ENCODE results near the gene OCA2. TPM values are rescaled to one million over a fixed set of nuclear protein-coding genes. Genes with fewer than 3 reads are reported as not detected.

Gene OCA2
- total and polyA plus RNA-seq, 2 experiments from 2014 or later: 0.49 to 0.63 TPM

DNA sequence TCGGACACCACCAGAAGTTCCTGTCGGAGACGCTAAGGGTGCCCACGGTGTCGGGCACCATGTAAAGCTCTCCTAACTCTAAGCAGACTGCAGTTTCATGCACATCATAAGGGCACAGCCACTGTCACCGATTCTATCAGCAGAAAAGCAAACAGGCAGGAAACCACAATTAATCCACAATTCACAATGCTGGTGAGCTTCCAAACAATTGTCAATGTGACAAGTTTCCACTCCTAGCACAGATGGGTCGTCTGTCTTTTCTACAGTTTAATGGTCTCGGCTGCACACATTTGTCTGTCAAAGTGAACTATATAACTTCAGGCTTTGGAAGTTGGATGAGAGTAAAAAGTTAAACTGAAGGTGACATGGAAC, 8.8 kb upstream of the OCA2 start:
- Histone ChIP-seq H3K4me3 (no peak overlapping the region), H3K9me3 (ENCODE audit: low read depth) (no peaks in the 10 kb centered on the region), H3K36me3 (peaks cover 13% of the 10 kb centered on the region), H3K27ac (no peak overlapping the region), H3K4me1 (ENCODE audit: low read depth) (no peaks in the 10 kb centered on the region), H3K27me3 (peaks cover 28% of the 10 kb centered on the region)
- TF ChIP-seq, protein P1, sequence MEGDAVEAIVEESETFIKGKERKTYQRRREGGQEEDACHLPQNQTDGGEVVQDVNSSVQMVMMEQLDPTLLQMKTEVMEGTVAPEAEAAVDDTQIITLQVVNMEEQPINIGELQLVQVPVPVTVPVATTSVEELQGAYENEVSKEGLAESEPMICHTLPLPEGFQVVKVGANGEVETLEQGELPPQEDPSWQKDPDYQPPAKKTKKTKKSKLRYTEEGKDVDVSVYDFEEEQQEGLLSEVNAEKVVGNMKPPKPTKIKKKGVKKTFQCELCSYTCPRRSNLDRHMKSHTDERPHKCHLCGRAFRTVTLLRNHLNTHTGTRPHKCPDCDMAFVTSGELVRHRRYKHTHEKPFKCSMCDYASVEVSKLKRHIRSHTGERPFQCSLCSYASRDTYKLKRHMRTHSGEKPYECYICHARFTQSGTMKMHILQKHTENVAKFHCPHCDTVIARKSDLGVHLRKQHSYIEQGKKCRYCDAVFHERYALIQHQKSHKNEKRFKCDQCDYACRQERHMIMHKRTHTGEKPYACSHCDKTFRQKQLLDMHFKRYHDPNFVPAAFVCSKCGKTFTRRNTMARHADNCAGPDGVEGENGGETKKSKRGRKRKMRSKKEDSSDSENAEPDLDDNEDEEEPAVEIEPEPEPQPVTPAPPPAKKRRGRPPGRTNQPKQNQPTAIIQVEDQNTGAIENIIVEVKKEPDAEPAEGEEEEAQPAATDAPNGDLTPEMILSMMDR (IDR thresholded peaks at IDR 0.05; ENCODE audit: low read depth, low read length): no peak
- DNase-seq (ENCODE audit: low read depth in 1 of 2, low spot score in 1 of 2): no peak

DNA sequence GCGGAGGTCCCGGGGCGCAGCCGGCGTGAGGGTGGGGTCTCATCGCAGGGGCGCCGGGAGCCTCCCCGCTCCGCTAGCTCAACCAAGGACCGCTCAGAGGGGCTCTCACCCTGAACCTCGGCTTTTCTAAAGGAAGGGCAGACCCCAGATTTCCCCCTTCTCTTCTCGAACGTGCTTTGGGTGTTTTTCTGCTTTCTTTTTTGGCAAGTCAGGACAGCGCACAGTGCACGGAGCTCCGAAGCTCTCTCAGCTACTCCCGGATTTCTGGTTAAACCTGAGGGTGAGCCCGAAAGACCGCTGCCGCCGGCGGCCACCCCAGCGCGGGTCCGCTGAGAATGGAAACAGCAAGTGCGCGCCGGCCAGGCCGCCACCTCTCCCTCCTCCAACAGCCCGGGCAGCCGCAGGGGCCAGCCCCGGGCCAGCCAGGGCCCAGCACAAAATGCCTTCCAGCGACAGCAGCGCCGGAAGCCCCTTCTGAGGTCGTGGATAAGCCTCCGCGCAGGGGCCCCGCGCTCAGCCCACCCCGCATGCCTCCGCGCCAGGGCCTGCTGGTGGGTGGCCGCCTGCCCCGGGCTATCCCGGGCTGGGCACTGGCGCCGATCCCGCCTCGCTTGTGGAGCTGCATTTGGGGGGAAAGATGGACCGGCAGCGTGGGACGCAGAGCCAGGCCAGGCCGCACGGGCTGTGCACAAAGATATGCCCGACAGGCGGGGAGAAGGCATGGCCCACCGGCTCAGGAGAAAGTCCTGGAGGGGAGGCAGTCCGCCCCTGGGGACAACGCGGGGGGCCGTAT, 8.2 kb upstream of the OCA2 start:
- Histone ChIP-seq H3K27me3 (peaks cover 28% of the 10 kb centered on the region), H3K36me3 (peaks cover 9% of the 10 kb centered on the region), H3K27ac (no peak overlapping the region), H3K9me3 (ENCODE audit: low read depth) (no peaks in the 10 kb centered on the region), H3K4me1 (ENCODE audit: low read depth) (no peaks in the 10 kb centered on the region), H3K4me3 (peak overlapping the region; percentile 25)
- TF ChIP-seq, protein P1 (IDR thresholded peaks at IDR 0.05; ENCODE audit: low read depth, low read length): no peak
- DNase-seq (ENCODE audit: low read depth in 1 of 2, low spot score in 1 of 2): peak; percentile 40 to 50

DNA sequence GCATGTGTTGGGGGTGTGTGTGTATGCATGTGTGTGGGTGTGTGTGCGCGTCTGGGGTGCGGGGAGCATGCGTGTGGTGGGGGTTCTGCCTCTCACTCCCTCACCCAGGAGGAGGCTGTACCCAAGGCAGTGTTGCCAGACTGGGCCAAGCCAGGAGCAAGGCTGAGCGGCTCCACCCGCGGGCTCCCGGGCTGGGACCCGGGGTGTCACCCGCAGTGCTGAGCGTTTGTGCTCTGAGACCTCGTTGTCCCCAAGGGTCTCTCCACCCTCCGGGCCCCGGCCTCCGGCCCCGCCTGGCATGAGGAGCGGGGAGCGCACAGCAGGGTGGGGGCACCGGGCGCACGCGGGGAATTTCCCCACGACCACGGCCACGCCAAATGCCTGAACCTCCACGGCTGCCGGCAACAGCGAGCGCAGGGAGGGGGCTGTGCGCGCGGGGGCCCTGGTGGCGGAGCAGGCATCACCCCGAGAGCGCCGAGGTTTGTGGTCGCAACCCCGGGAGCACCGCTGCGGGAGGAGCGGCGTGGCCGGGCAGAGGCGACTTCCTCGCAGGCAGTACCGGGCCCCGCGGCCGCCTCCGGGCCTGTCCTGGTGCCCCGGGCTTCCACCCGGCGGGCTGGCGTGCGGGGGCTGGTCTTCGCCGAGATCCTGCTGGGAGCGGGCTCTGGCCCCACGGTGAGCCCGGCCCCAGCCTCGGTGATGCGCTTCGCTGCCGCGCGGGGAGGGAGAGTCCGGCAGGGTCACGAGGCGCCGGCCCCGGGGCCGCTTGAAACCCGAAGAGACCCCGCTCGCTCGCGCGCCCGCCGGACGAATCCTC, 7.4 kb upstream of the OCA2 start:
- TF ChIP-seq, protein P1 (IDR thresholded peaks at IDR 0.05; ENCODE audit: low read depth, low read length): no peak
- no peak overlapping the region for H3K27ac ChIP-seq
- H3K36me3 ChIP-seq: peaks cover 2% of the 10 kb centered on the region
- no peaks in the 10 kb centered on the region for H3K9me3 ChIP-seq (ENCODE audit: low read depth)
- peak; percentile 21 to 43 for DNase-seq (ENCODE audit: low read depth in 1 of 2, low spot score in 1 of 2)
- H3K4me1 ChIP-seq (ENCODE audit: low read depth): no peaks in the 10 kb centered on the region
- H3K4me3 ChIP-seq: peak overlapping the region; percentile 25
- peaks cover 30% of the 10 kb centered on the region for H3K27me3 ChIP-seq

DNA sequence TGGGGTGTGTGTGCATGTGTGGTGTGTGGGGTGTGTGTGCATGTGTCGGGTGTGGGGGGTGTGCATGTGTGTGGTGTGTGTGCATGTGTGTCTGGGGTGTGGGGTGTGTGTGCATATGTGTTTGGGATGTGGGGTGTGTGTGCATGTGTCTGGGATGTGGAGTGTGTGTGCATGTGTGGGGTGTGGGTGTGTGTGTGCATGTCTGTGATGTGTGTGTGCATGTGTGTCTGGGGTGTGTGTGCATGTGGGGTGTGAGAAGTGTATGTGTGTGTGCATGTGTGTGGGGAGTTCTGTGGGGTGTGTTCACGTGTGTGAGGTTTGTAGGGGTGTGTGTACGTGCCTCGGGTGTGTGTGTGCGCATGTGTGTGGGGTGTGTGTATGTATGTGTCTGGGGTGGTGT, 6.7 kb upstream of the OCA2 start:
- no peaks in the 10 kb centered on the region for H3K4me1 ChIP-seq (ENCODE audit: low read depth)
- no peak overlapping the region for H3K4me3 ChIP-seq
- no peaks in the 10 kb centered on the region for H3K9me3 ChIP-seq (ENCODE audit: low read depth)
- no peak overlapping the region for H3K27ac ChIP-seq
- DNase-seq (ENCODE audit: low read depth in 1 of 2, low spot score in 1 of 2): no peak
- H3K27me3 ChIP-seq: peaks cover 37% of the 10 kb centered on the region
- TF ChIP-seq, protein P1 (IDR thresholded peaks at IDR 0.05; ENCODE audit: low read depth, low read length): no peak
- H3K36me3 ChIP-seq: no peaks in the 10 kb centered on the region

DNA sequence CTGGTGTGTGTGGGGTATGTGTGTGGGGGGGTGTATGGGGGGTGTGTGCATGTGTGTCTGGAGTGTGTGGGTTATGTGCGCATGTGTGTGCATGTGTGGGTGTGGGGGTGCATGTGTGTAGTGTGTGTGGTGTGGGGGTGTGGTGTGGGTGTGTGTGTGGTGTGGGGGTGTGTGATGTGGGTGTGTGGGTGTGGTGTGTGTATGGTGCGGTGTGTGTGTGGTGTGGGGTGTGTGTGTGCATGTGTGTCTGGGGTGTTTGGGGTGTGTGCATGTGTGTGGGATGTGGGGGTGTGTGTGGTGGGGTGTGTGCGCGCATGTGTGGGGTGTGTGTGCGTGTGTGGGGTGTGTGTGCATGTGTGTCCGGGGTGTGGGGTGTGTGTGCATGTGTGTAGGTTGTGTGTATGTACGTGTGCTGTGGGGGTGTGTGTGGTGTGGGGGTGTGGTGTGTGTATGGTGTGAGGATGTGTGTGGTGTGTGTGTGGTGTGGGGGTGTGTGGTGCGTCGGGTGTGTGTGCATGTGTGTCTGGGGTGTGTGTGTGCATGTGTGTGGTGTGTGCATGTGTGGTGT, 6.2 kb upstream of the OCA2 start:
- no peaks in the 10 kb centered on the region for H3K36me3 ChIP-seq
- no peaks in the 10 kb centered on the region for H3K9me3 ChIP-seq (ENCODE audit: low read depth)
- no peak overlapping the region for H3K27ac ChIP-seq
- TF ChIP-seq, protein P1 (IDR thresholded peaks at IDR 0.05; ENCODE audit: low read depth, low read length): no peak
- H3K27me3 ChIP-seq: peaks cover 42% of the 10 kb centered on the region
- DNase-seq (ENCODE audit: low read depth in 1 of 2, low spot score in 1 of 2): no peak
- H3K4me3 ChIP-seq: no peak overlapping the region
- H3K4me1 ChIP-seq (ENCODE audit: low read depth): no peaks in the 10 kb centered on the region

Data from cardiac muscle cell (in vitro differentiated cells and primary cell).